Neural cell (in vitro differentiated cells): ENCODE data around the gene ANO3. TPM values are rescaled to one million over a fixed set of nuclear protein-coding genes. Genes with fewer than 3 reads are reported as not detected.

Experiments used
- H2AFZ ChIP-seq: fragments of 200-600, 300-800 bp; sonication (generic), shearing (Covaris generic); 2 replicates; pipeline ENCODE4 v1.6.0; 2014; ENCODE audit warnings: low read depth, mild to moderate bottlenecking, antibody characterized with exemption, low read length, moderate library complexity
- H3F3A ChIP-seq: fragments of 200-600 bp; shearing (Covaris generic); 2 replicates; pipeline ENCODE4 v1.6.1; 2016; ENCODE audit warnings: mild to moderate bottlenecking, moderate library complexity, mixed read lengths, antibody characterized with exemption, low read length; ENCODE audit not compliant: insufficient read depth, poor library complexity, severe bottlenecking
- H3K27ac ChIP-seq: fragments of 200-600, 300-800 bp; sonication (generic), shearing (Covaris generic); 2 replicates; pipeline ENCODE4 v1.5.1; 2014; ENCODE audit warnings: mild to moderate bottlenecking, low read length, moderate library complexity
- H3K27me3 ChIP-seq: fragments of 300-800, 200-600 bp; sonication (generic), shearing (Covaris generic); 2 replicates; pipeline ENCODE4 v1.6.0; 2014; ENCODE audit warnings: mild to moderate bottlenecking, low read depth, low read length, moderate library complexity; ENCODE audit not compliant: insufficient read depth
- H3K36me3 ChIP-seq: fragments of 300-800, 200-600 bp; sonication (generic), shearing (Covaris generic); 2 replicates; pipeline ENCODE4 v1.5.1; 2014; ENCODE audit warnings: mild to moderate bottlenecking, antibody characterized with exemption, low read length, moderate library complexity; ENCODE audit not compliant: insufficient read depth
- H3K4me2 ChIP-seq: fragments of 300-800, 200-600 bp; sonication (generic), shearing (Covaris generic); 2 replicates; pipeline ENCODE4 v1.6.0; 2014; ENCODE audit warnings: mild to moderate bottlenecking, low read length
- H3K4me3 ChIP-seq: fragments of 300-800, 200-600 bp; sonication (generic), shearing (Covaris generic); 2 replicates; pipeline ENCODE4 v1.5.1; 2014; ENCODE audit warnings: mild to moderate bottlenecking, low read length, moderate library complexity
- H3K79me2 ChIP-seq: fragments of 200-600 bp; shearing (Covaris generic); replicated peaks from 2 replicates; pipeline ENCODE4 v1.6.0; 2014; ENCODE audit warnings: mild to moderate bottlenecking, low read length, moderate library complexity; ENCODE audit not compliant: insufficient read depth
- H3K9ac ChIP-seq: fragments of 300-800, 200-600 bp; sonication (generic), shearing (Covaris generic); 2 replicates; pipeline ENCODE4 v1.6.1; 2016; ENCODE audit warnings: mild to moderate bottlenecking, low read length, mixed read lengths
- H3K9me2 ChIP-seq: fragments of 200-600 bp; shearing (Covaris generic); 2 replicates; pipeline ENCODE4 v1.6.1; 2016; ENCODE audit warnings: mild to moderate bottlenecking, low read length, mixed read lengths; ENCODE audit not compliant: insufficient read depth
- H3K9me3 ChIP-seq: fragments of 200-600, 300-800 bp; sonication (generic), shearing (Covaris generic); 2 replicates; pipeline ENCODE4 v1.6.1; 2016; ENCODE audit warnings: mild to moderate bottlenecking, mixed run types, low read length, moderate library complexity, mixed read lengths
- H4K20me1 ChIP-seq: fragments of 200-600 bp; shearing (Covaris generic); 2 replicates; pipeline ENCODE4 v1.6.1; 2016; ENCODE audit warnings: mild to moderate bottlenecking, mixed run types; ENCODE audit not compliant: insufficient read depth
- EP300 ChIP-seq: fragments of 450-650 bp; conservative IDR thresholded peaks from 2 replicates; pipeline ENCODE4 v1.6.1; 2014; ENCODE audit warnings: antibody characterized with exemption, mild to moderate bottlenecking, moderate library complexity; ENCODE audit not compliant: poor library complexity, severe bottlenecking
- EZH2 ChIP-seq: fragments of 200-600, 300-800 bp; shearing (Covaris generic), sonication (generic); IDR thresholded peaks from 2 replicates; pipeline ENCODE4 v1.6.1; 2014; ENCODE audit warnings: antibody characterized with exemption, low read length, borderline replicate concordance, mild to moderate bottlenecking; ENCODE audit not compliant: insufficient read depth, poor library complexity, severe bottlenecking
- MXI1 ChIP-seq: fragments of 450-650 bp; conservative IDR thresholded peaks from 2 replicates; pipeline ENCODE4 v1.6.1; 2014; ENCODE audit warnings: antibody characterized with exemption, mild to moderate bottlenecking; ENCODE audit not compliant: poor library complexity, severe bottlenecking
- POLR2AphosphoS5 ChIP-seq: IDR thresholded peaks from 2 replicates; pipeline ENCODE4 v1.6.1; 2012
- RAD21 ChIP-seq: fragments of 450-650 bp; conservative IDR thresholded peaks from 2 replicates; pipeline ENCODE4 v1.6.1; 2014; ENCODE audit warnings: antibody characterized with exemption, mild to moderate bottlenecking, moderate library complexity
- REST ChIP-seq: IDR thresholded peaks from 2 replicates; pipeline ENCODE4 v1.6.1; 2012; ENCODE audit warnings: borderline replicate concordance
- SMC3 ChIP-seq: fragments of 450-650 bp; conservative IDR thresholded peaks from 2 replicates; pipeline ENCODE4 v1.6.1; 2014; ENCODE audit warnings: antibody characterized with exemption, mild to moderate bottlenecking, moderate library complexity; ENCODE audit not compliant: poor library complexity
- TAF1 ChIP-seq: IDR thresholded peaks from 2 replicates; pipeline ENCODE4 v1.6.1; 2012; ENCODE audit warnings: low read depth
- polyA plus RNA-seq: library from polyadenylated mRNA; depleted of rRNA; stranded (reverse); fragments of >200 nt; gene quantifications from 2 replicates; pipeline ENCODE4 v1.2.3, GENCODE V29; 2014
- TF ChIP-seq, protein P1 (sequence below): fragments of 450-650 bp; IDR thresholded peaks from 2 replicates; pipeline ENCODE4 v1.5.1; 2014; ENCODE audit warnings: antibody characterized with exemption, mild to moderate bottlenecking, moderate library complexity; ENCODE audit not compliant: poor library complexity, severe bottlenecking

Gene ANO3
- polyA plus RNA-seq, 1 donor from 2014 or later = not detected

DNA sequence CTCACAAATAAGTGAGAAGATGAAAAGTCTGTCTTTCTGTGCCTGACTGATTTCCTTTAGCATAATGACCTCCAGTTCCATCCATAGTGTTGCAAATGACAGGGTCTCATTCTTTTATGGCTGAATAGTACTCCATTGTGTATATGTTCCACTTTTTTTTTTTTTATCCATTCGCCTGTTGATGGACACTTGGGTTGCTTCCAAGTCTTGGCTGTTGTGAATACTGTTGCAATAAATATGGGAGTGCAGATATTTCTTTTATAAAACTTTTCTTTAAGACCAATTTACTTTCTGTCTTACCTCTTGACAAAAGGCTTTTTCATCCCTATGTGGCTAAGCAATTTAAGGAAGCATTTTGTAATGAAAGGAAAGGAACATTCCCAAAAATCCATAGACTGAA is 135.6 kb downstream of the ANO3 start:
- H3K9me2 ChIP-seq = no peaks in the 10 kb centered on the region
- H3K27ac ChIP-seq = no peak overlapping the region
- no peaks in the 10 kb centered on the region for H4K20me1 ChIP-seq
- H3K4me2 ChIP-seq = no peak overlapping the region
- TF ChIP-seq POLR2AphosphoS5 = no peak
- no peak for TF ChIP-seq EZH2
- TF ChIP-seq, protein P1, sequence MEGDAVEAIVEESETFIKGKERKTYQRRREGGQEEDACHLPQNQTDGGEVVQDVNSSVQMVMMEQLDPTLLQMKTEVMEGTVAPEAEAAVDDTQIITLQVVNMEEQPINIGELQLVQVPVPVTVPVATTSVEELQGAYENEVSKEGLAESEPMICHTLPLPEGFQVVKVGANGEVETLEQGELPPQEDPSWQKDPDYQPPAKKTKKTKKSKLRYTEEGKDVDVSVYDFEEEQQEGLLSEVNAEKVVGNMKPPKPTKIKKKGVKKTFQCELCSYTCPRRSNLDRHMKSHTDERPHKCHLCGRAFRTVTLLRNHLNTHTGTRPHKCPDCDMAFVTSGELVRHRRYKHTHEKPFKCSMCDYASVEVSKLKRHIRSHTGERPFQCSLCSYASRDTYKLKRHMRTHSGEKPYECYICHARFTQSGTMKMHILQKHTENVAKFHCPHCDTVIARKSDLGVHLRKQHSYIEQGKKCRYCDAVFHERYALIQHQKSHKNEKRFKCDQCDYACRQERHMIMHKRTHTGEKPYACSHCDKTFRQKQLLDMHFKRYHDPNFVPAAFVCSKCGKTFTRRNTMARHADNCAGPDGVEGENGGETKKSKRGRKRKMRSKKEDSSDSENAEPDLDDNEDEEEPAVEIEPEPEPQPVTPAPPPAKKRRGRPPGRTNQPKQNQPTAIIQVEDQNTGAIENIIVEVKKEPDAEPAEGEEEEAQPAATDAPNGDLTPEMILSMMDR = no peak
- TF ChIP-seq RAD21 = no peak
- TF ChIP-seq REST = no peak
- no peak for TF ChIP-seq SMC3
- H3K27me3 ChIP-seq = no peaks in the 10 kb centered on the region
- no peak overlapping the region for H3K9ac ChIP-seq
- no peak overlapping the region for H3K4me3 ChIP-seq
- H3K79me2 ChIP-seq = no peaks in the 10 kb centered on the region
- H3K36me3 ChIP-seq = no peaks in the 10 kb centered on the region
- no peaks in the 10 kb centered on the region for H3F3A ChIP-seq
- H2AFZ ChIP-seq = no peak overlapping the region
- H3K9me3 ChIP-seq = no peaks in the 10 kb centered on the region

DNA sequence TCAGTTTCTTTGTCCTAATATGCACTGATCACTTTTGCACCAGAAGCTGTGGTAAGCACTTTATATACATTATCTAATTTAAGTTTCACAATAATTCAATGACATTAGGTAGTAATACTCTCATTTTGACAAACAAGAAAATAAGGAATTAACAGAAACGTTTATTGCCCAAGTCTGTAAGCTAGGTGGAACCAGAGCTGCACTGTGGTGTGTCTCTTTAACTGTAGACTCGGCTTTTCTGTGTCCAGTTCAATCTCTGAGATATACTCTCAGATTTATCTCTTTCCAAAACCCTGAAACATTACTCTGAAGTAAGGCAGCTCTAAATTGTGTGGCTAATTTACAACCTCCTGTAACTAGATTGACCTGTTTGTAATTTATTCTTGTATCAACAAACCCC is 139.1 kb downstream of the ANO3 start:
- no peak overlapping the region for H3K4me3 ChIP-seq
- TF ChIP-seq SMC3 = no peak
- no peak for TF ChIP-seq REST
- TF ChIP-seq TAF1 = no peak
- TF ChIP-seq MXI1 = no peak
- no peak for TF ChIP-seq EP300
- TF ChIP-seq, protein P1 = no peak
- TF ChIP-seq EZH2 = no peak
- no peak for TF ChIP-seq POLR2AphosphoS5
- no peak for TF ChIP-seq RAD21
- H3K36me3 ChIP-seq = no peaks in the 10 kb centered on the region
- H3K9me3 ChIP-seq = no peaks in the 10 kb centered on the region
- H3K4me2 ChIP-seq = no peak overlapping the region
- H3K79me2 ChIP-seq = no peaks in the 10 kb centered on the region
- H3K27ac ChIP-seq = no peak overlapping the region
- H4K20me1 ChIP-seq = no peaks in the 10 kb centered on the region
- H3K27me3 ChIP-seq = no peaks in the 10 kb centered on the region
- no peak overlapping the region for H2AFZ ChIP-seq
- no peak overlapping the region for H3K9ac ChIP-seq
- no peaks in the 10 kb centered on the region for H3F3A ChIP-seq
- H3K9me2 ChIP-seq = no peaks in the 10 kb centered on the region
